GM19023 (cell line): ENCODE data around the gene E2F8.

Source experiments
- ATAC-seq: cut with Tn5 transposase; IDR thresholded peaks from one replicate; pipeline ENCODE4 v1.9.1; 2021; ENCODE audit warnings: mild to moderate bottlenecking, moderate library complexity; ENCODE audit not compliant: unreplicated experiment

The E2F8 gene

GRCh38 chr11:19187833-19188258, 52.9 kb downstream of the E2F8 start:
- no peak for ATAC-seq

GRCh38 chr11:19187114-19187832, 53.5 kb downstream of the E2F8 start:
- ATAC-seq, result no peak

- no peak for ATAC-seq
Measured at GRCh38 chr11:19185516-19186052, 55.2 kb downstream of the E2F8 start.

GRCh38 chr11:19185036-19185435, 55.7 kb downstream of the E2F8 start:
- no peak for ATAC-seq

GRCh38 chr11:19183646-19184045, 57.1 kb downstream of the E2F8 start:
- no peak for ATAC-seq

GRCh38 chr11:19181531-19182261, 59.0 kb downstream of the E2F8 start:
- ATAC-seq, result no peak

- ATAC-seq, result no peak
Measured at GRCh38 chr11:19176629-19177186, 64.0 kb downstream of the E2F8 start.
